NCI-H187 (cell line): Measurements from ENCODE around the gene GMNN.
"Not testable (repeated sequence)": the region's sequence is repeated elsewhere in the genome, so short reads cannot be mapped to it uniquely, and the experiment has no call there.

Source experiments
- DNase-seq, 2 experiments: peaks; one replicate each; lab custom pipeline; 2025; lab: John Stamatoyannopoulos, UW

GMNN gene

GRCh38 chr6:24761851-24762250, 12.9 kb upstream of the GMNN start:
- DNase-seq = no peak

GRCh38 chr6:24763578-24763977, 11.2 kb upstream of the GMNN start:
- no peak for DNase-seq

- DNase-seq = not testable (repeated sequence)
Measured at GRCh38 chr6:24764833-24765828, 9.6 kb upstream of the GMNN start.

GRCh38 chr6:24765968-24766367, 8.8 kb upstream of the GMNN start:
- not testable (repeated sequence) for DNase-seq

GRCh38 chr6:24766680-24767462, 7.9 kb upstream of the GMNN start:
- no peak for DNase-seq

- no peak for DNase-seq
Measured at GRCh38 chr6:24768361-24768760, 6.4 kb upstream of the GMNN start.

GRCh38 chr6:24775520-24776058, 852 bp downstream of the GMNN start:
- DNase-seq = no peak

GRCh38 chr6:24777227-24777626, 2.5 kb downstream of the GMNN start:
- DNase-seq = no peak

- no peak for DNase-seq
Measured at GRCh38 chr6:24778121-24778520, 3.4 kb downstream of the GMNN start.

- no peak for DNase-seq
Measured at GRCh38 chr6:24778878-24779277, 4.1 kb downstream of the GMNN start.

- no peak for DNase-seq
Measured at GRCh38 chr6:24779416-24780016, 4.8 kb downstream of the GMNN start.

GRCh38 chr6:24780206-24780605, 5.5 kb downstream of the GMNN start:
- DNase-seq = no peak

- no peak for DNase-seq
Measured at GRCh38 chr6:24788031-24788665, 13.4 kb downstream of the GMNN start.

- DNase-seq = no peak
Measured at GRCh38 chr6:24795106-24795505, 20.4 kb downstream of the GMNN start.

GRCh38 chr6:24796616-24797290, 22.0 kb downstream of the GMNN start:
- no peak for DNase-seq

- DNase-seq = no peak
Measured at GRCh38 chr6:24797596-24798216, 23.0 kb downstream of the GMNN start.

GRCh38 chr6:24798740-24799540, 24.2 kb downstream of the GMNN start, which contains the start of gene ARMH2:
Gene ARMH2, minus strand, starts transcription at chr6:24798917. Its CDS starts 60 bp downstream, at chr6:24798857.
- DNase-seq = no peak

- no peak for DNase-seq
Measured at GRCh38 chr6:24799541-24799915, 24.8 kb downstream of the GMNN start.

- DNase-seq = no peak
Measured at GRCh38 chr6:24802271-24803059, 27.7 kb downstream of the GMNN start.
